K562 (cell line): ENCODE results near the gene ATP5F1D. TPM values are rescaled to one million over a fixed set of nuclear protein-coding genes. Genes with fewer than 3 reads are reported as not detected.
A peak's percentile ranks its signal among the peaks of the same experiment; 100 is the strongest.

ENCODE experiments used
- E4F1 ChIP-seq: fragments of 250-450 bp; sonication (Bioruptor Pico); IDR thresholded peaks from 2 replicates; pipeline ENCODE4 v1.5.0; 2021; ENCODE audit warnings: mild to moderate bottlenecking, borderline replicate concordance
- MCM7 ChIP-seq, 2 experiments: fragments of 450-650 bp; IDR thresholded peaks; 2 replicates each; pipeline ENCODE4 v1.6.1; 2016 to 2018
- MGA ChIP-seq: fragments of 450-650 bp; IDR thresholded peaks from 2 replicates; pipeline ENCODE4 v1.6.1; 2016; ENCODE audit warnings: mild to moderate bottlenecking, moderate library complexity
- SAP30 ChIP-seq: fragments of 200-600 bp; sonication (generic); IDR thresholded peaks from 2 replicates; pipeline ENCODE4 v1.6.1; 2012; ENCODE audit warnings: borderline replicate concordance, low read depth, mild to moderate bottlenecking, moderate library complexity, low read length, control low read depth, inconsistent platforms; ENCODE audit not compliant: insufficient read depth, poor library complexity, severe bottlenecking
- SMARCA4 ChIP-seq: fragments of 450-650 bp; IDR thresholded peaks from 2 replicates; pipeline ENCODE4 v1.6.1; 2016
- ZNF644 ChIP-seq: fragments of 200-800 bp; sonication (Bioruptor generic); IDR thresholded peaks from 2 replicates; pipeline ENCODE4 v1.6.1; 2016; ENCODE audit warnings: low read depth, missing genetic modification characterization, missing compliant biosample characterization
- polyA plus RNA-seq, 8 experiments: library from polyadenylated mRNA; depleted of rRNA in 4 of 8; stranded (reverse) in 5 of 8; unstranded in 3 of 8; fragments of >200 nt; fragmentation: Nextera tagmentation in 2 of 8; fragmentation: Illumina TruSeq in 1 of 8; extraction: Ambion mirVana in 2 of 8; extraction: Trizol in 1 of 8; gene quantifications; 2 replicates each; pipeline versions ENCODE4 v1.2.1 to v1.2.3, GENCODE V29; 2011 to 2014; ENCODE audit warnings: inconsistent platforms in 1 of 8, missing spikeins in 1 of 8
- total RNA-seq, 7 experiments: library from RNA; depleted of rRNA in 6 of 7; stranded (reverse); fragments of >200 nt in 6 of 7; fragmentation: Illumina TruSeq in 2 of 7; extraction: Trizol in 2 of 7; gene quantifications; 2 replicates each; pipeline versions ENCODE4 v1.2.1 to v1.2.3, GENCODE V29; 2011 to 2021; ENCODE audit warnings: low replicate concordance in 1 of 7
- TF ChIP-seq, protein P1 (sequence below): sonication (generic); formaldehyde crosslinking; IDR thresholded peaks from 2 replicates; pipeline ENCODE4 v1.9.0; 2022; ENCODE audit warnings: mild to moderate bottlenecking, missing genetic modification reagents

ATP5F1D gene
- total and polyA plus RNA-seq, 9 of the 15 experiments (the other 6 are each of a cell fraction or from before 2014, with no cell fraction given): 3.9 to 409 (median 36.8) TPM

DNA sequence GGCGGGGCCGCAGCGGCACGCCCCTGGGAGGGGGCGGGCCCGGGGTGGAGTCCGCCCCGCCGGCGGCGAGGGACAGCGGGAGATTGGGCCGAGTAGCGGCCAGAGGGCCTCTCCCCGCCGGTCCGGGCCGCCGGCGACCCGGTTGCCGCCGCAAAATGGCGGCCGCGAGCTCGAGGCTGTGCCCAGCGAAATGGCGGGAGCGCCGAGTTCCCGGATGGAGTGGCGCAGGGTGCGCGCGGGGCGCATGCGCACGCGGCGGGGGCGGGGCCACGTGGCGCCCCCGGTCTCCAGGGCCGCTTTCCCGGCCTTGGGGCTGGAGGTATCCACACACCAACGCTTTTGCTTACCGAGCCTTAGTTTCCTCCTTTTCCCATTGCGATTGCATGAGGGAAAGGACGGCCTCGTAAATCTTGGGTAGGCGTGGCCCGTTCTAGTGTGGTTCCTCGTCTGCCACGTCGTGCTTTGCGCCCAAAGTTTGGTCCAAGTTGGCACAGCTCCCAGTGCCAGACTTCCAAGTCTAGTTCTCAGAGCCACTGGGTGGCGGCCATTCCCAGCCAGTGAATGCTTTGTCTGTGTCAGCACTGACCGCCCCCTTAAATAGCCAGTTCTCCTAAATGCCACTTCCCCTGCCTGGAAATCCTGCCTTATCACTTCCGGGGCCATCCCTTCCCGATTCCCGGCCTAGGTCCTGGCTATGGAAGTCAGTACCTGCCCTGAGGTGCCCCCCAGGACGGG lies 28.1 kb downstream of the ATP5F1D start (continued):
- TF ChIP-seq MGA (no peak; the same call in 1 of the 2 replicates), E4F1 (CRISPR knock-in tag) (no peak; the same call in 1 of the 2 replicates), SAP30 (peak; percentile 48), MCM7 (IDR thresholded peaks at IDR 0.05) (no peak), ZNF644 (tag) (no peak), SMARCA4 (no peak)
- TF ChIP-seq, protein P1, sequence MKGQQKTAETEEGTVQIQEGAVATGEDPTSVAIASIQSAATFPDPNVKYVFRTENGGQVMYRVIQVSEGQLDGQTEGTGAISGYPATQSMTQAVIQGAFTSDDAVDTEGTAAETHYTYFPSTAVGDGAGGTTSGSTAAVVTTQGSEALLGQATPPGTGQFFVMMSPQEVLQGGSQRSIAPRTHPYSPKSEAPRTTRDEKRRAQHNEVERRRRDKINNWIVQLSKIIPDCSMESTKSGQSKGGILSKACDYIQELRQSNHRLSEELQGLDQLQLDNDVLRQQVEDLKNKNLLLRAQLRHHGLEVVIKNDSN (CRISPR knock-in tag): peak; percentile 81
